SK-N-MC (cell line): ENCODE data around the gene KIF26B.

Experiments used
- DNase-seq: peaks from one replicate; pipeline ENCODE4 v3.0.0-alpha.2; 2011; ENCODE audit warnings: low read depth, low spot score
- H3K27ac ChIP-seq: fragments of 200-600 bp; sonication (generic); 2 replicates; pipeline ENCODE4 v1.5.1; 2016; ENCODE audit warnings: mixed run types
- H3K36me3 ChIP-seq: fragments of 200-600 bp; sonication (generic); 2 replicates; pipeline ENCODE4 v1.6.1; 2017; ENCODE audit warnings: antibody characterized with exemption, low read length, mixed read lengths; ENCODE audit not compliant: insufficient read depth
- H3K4me3 ChIP-seq: fragments of 200-600 bp; sonication (generic); 2 replicates; pipeline ENCODE4 v1.5.1; 2016
- H3K9ac ChIP-seq: fragments of 200-600 bp; sonication (generic); 2 replicates; pipeline ENCODE4 v1.8.0; 2017; ENCODE audit warnings: mixed run types, mixed read lengths; ENCODE audit not compliant: insufficient read length
- H3K9me3 ChIP-seq: fragments of 200-600 bp; sonication (generic); 2 replicates; pipeline ENCODE4 v1.6.1; 2017; ENCODE audit warnings: low read depth, mild to moderate bottlenecking, antibody characterized with exemption, low read length, moderate library complexity, mixed read lengths
- EZH2 ChIP-seq: fragments of 200-600 bp; sonication (generic); IDR thresholded peaks from one replicate; pipeline ENCODE4 v1.6.1; 2017; ENCODE audit warnings: antibody characterized with exemption
- FOXP2 ChIP-seq: optimal IDR thresholded peaks from 2 replicates; pipeline ENCODE3; 2011; ENCODE audit warnings: mild to moderate bottlenecking, moderate library complexity; ENCODE audit not compliant: insufficient read depth; ENCODE audit errors: extremely low read length, control extremely low read depth
- POLR2AphosphoS5 ChIP-seq: IDR thresholded peaks from 2 replicates; pipeline ENCODE4 v1.6.1; 2012; ENCODE audit warnings: mild to moderate bottlenecking, low read depth, low read length, borderline replicate concordance

Gene KIF26B

DNA sequence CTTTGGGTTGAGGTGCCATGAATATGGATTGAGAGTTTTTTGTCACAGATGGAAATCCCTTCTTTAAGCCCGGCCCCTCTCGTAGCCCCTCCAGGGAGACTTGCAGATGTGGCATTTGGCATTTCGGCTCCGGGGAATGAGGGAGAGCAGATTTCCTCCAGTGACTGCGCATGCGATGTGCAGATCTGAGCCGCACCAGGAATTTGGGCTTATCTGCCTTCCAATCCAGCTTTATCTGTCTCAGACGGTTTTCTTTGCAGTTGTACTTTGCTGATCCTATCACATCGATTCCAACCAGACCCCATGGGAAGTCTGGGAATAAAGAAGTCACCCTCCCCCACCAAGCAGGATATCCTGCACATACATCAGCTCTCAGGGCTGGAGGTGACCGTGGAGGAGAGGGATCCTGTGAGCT is 11.7 kb downstream of the KIF26B start:
- no peaks in the 10 kb centered on the region for H3K9me3 ChIP-seq
- DNase-seq: no peak
- no peak for TF ChIP-seq EZH2
- no peak for TF ChIP-seq POLR2AphosphoS5
- no peak for TF ChIP-seq FOXP2
- peak overlapping the region; percentile 51 for H3K4me3 ChIP-seq
- no peak overlapping the region for H3K9ac ChIP-seq
- H3K27ac ChIP-seq: no peak overlapping the region
- H3K36me3 ChIP-seq: no peaks in the 10 kb centered on the region

DNA sequence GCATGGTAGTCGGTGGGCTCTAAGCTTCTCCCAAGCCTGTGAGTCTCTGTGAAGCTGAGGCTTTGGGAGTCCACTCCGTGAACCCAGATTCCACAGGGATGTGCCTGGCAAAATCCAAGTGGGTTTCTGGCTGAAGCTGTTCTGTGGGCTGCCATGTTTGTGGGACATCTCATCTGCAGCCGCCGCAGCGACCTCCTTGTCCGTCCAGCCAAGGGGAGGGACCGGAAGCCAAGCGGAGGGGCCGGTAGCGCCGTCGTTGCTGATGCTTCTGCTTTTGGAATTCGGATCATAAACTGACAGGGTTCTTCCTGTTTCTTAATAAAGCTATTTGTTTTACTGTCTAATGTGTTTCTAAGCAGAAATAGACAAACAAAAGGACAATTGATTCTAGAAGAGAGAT is 13.3 kb downstream of the KIF26B start:
- no peaks in the 10 kb centered on the region for H3K36me3 ChIP-seq
- no peak for DNase-seq
- no peak overlapping the region for H3K27ac ChIP-seq
- no peak overlapping the region for H3K9ac ChIP-seq
- H3K4me3 ChIP-seq: no peak overlapping the region
- no peak for TF ChIP-seq EZH2
- no peak for TF ChIP-seq POLR2AphosphoS5
- no peak for TF ChIP-seq FOXP2
- H3K9me3 ChIP-seq: no peaks in the 10 kb centered on the region

DNA sequence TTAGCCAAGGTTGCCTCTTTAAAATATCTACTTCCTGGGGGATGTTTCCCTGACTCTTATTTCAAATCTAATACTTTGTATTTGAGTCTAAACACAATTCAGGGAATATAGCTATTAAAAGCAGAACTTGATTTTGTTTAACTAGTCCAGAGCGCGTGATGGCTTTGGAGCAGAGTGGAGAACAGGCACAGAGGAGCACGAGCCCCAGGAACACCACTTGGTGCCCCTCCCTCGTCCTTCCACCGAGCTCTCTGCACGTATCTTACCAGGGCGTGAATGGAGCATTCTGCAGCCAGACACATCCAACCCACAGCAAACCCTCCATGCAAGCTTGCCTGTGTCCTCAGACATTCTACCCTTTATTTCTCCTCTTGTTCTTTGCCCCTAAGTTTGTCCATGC is 14.1 kb downstream of the KIF26B start:
- TF ChIP-seq POLR2AphosphoS5: no peak
- TF ChIP-seq EZH2: no peak
- TF ChIP-seq FOXP2: no peak
- Histone ChIP-seq H3K9ac (no peak overlapping the region), H3K9me3 (no peaks in the 10 kb centered on the region), H3K27ac (no peak overlapping the region), H3K36me3 (no peaks in the 10 kb centered on the region), H3K4me3 (no peak overlapping the region; the same call in 1 of the 2 replicates)
- DNase-seq: no peak

DNA sequence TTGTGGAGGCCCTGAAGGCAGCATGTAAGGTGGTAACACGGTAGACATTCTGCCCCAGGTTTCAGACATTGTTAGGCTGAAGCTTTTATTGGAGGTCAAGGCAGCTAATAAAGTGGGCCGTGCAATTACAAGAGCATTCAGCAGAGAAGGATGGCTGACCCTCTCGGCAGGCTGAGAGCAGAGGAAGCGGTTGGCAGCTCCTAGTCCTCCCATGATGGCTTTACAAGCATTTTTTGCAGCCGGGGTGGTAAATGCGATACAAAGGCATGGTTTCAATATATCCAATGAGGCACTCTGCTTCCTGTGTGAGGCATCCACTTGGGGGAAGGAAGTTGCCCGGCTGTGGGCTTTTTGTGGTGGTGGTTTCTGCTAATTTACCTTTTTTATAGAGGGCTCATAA is 14.6 kb downstream of the KIF26B start:
- Histone ChIP-seq H3K9me3 (no peaks in the 10 kb centered on the region), H3K9ac (no peak overlapping the region), H3K27ac (no peak overlapping the region), H3K4me3 (peak overlapping the region; percentile 33; the same call in 1 of the 2 replicates), H3K36me3 (no peaks in the 10 kb centered on the region)
- TF ChIP-seq FOXP2 (no peak), EZH2 (no peak), POLR2AphosphoS5 (no peak)
- no peak for DNase-seq

DNA sequence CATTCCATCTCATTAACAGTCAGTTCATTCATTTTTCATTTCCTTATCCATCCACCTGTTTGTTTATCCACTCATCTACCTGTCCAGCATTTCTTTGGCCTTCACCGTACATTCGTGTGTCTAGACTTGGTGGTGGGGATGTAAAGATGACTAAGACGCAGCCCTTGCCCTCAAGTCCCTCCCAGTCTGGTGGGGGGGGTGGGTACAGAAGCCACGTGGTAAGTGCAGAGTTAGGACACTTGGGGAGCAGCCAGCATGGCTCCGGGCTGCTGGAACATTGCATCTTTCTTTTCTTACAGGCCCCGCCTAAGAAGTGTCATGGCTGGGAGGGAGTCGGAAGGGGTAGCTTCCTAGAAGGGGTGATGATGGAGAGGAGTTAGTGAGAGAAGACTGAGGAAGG is 17.2 kb downstream of the KIF26B start:
- TF ChIP-seq EZH2: no peak
- no peak for TF ChIP-seq POLR2AphosphoS5
- no peak for TF ChIP-seq FOXP2
- H3K9me3 ChIP-seq: no peaks in the 10 kb centered on the region
- no peak for DNase-seq
- H3K9ac ChIP-seq: no peak overlapping the region
- H3K27ac ChIP-seq: no peak overlapping the region
- no peaks in the 10 kb centered on the region for H3K36me3 ChIP-seq
- H3K4me3 ChIP-seq: no peak overlapping the region

DNA sequence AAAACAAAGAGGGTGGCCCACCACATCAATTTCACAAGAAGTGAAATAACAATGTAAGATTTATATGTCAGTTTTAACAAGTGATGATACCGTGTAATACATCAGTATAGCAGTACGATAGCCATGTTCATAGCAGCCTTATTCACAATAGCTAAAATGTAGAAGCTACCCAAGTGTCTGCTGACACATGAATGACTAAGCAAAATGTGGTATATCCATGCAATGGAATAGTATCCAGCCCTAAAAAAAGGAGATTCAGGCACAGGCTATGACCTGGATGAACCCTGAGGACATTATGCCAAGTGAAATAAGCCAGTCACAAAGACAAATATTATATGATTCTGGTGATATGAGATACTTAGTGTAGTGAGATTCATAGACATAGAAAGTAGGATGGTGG is 18.0 kb downstream of the KIF26B start:
- Histone ChIP-seq H3K36me3 (no peaks in the 10 kb centered on the region), H3K27ac (no peak overlapping the region), H3K4me3 (no peak overlapping the region), H3K9me3 (no peaks in the 10 kb centered on the region), H3K9ac (no peak overlapping the region)
- TF ChIP-seq POLR2AphosphoS5: no peak
- TF ChIP-seq EZH2: no peak
- TF ChIP-seq FOXP2: no peak
- DNase-seq: no peak

DNA sequence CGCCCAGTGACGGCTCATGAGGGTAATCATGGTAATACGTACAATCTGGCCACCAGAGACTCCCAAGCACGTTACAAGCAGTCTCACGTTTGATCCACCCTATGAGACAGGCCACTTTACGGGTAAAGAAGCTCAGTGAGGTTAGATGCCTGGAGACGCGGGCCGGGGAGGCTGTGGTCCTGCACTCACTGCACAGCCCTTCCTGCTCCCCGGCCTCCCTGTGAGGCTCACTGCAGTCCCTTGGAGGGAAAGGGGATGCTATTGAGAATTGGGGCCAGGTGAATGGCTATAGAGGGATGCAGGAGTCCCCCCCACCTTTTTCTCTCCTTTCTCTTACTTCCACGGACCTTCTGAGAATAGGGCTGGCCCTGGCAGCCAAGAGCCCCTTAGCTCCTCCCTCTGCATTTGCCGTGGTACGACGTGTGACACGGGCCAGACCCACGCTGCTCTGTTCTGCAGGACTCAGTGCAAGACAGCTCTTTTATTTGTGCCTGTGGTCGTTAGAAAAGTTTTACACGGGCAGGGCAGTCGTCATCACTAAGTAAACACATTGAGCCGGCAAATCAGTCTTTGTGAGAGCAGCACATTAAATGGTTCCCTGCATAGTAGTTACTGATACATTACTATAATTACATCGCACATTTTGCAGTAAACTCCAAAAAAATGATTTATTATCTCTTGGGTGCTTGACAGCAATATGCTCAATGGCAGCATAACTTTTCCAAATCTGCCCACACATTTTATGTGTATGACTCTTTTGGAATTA is 18.8 kb downstream of the KIF26B start:
- DNase-seq: no peak
- no peaks in the 10 kb centered on the region for H3K9me3 ChIP-seq
- no peak for TF ChIP-seq POLR2AphosphoS5
- TF ChIP-seq EZH2: no peak
- TF ChIP-seq FOXP2: no peak
- no peak overlapping the region for H3K4me3 ChIP-seq
- no peak overlapping the region for H3K9ac ChIP-seq
- no peaks in the 10 kb centered on the region for H3K36me3 ChIP-seq
- no peak overlapping the region for H3K27ac ChIP-seq

DNA sequence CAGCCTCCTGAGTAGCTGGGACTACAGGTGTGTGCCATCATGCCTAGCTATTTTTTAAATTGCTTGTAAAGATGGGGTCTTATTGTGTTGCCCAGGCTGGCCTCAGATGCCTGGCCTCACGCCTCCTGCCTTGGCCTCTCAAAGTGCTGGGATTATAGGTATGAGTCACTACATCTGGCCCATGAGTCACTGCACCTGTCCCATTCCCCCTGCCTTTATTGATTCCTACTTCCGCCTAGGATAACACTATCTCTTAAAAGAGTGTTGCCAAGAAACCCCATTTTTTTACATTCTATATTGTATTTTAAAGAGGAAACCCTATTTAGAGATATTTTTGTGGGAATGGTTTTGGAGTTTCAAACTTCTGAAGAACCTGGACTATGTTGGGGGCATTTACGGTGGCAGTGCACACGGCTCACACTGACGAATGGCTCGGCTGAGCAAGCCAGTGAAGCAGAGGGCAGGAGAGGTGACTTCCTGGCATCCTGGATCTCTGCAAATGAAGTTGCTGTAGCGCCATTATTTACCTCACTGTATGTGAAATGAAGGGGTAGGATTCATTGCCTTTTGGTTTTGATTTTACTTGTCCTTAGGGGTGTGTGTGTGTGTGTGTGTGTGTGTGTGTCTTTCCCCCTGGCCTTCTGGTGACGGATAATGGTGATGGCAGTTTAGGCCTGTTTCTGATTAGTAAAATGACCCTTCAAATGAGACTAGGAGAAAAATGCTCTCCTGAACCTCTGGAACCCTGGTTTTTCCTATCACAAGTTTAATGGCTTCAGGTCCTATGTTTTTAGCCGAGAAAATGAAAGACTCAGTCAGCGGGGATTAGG is 22.5 kb downstream of the KIF26B start:
- no peaks in the 10 kb centered on the region for H3K9me3 ChIP-seq
- H3K4me3 ChIP-seq: no peak overlapping the region
- DNase-seq: no peak
- H3K9ac ChIP-seq: no peak overlapping the region
- no peaks in the 10 kb centered on the region for H3K36me3 ChIP-seq
- TF ChIP-seq POLR2AphosphoS5: no peak
- TF ChIP-seq EZH2: no peak
- TF ChIP-seq FOXP2: no peak
- no peak overlapping the region for H3K27ac ChIP-seq
